NCI-H82 treated with DMSO at 0.1 percent for 48 hours (cell line): ENCODE data around the gene NRN1.

Experiments
- DNase-seq: peaks from one replicate; lab custom pipeline; 2025; ENCODE audit not compliant: unreplicated experiment; lab: John Stamatoyannopoulos, UW

Gene NRN1

GRCh38 chr6:6002848-6003620 is 3.7 kb downstream of the NRN1 start:
- no peak for DNase-seq

GRCh38 chr6:6002005-6002847 is 4.5 kb downstream of the NRN1 start:
- no peak for DNase-seq

GRCh38 chr6:6001443-6001842 is 5.3 kb downstream of the NRN1 start:
- DNase-seq = no peak

GRCh38 chr6:5999688-6000608 is 6.8 kb downstream of the NRN1 start:
- DNase-seq = no peak

- DNase-seq = peak; percentile 69
Measured at GRCh38 chr6:5998711-5999687, 7.7 kb downstream of the NRN1 start.

- DNase-seq = no peak
Measured at GRCh38 chr6:5998236-5998635, 8.5 kb downstream of the NRN1 start.

- DNase-seq = no peak
Measured at GRCh38 chr6:5997420-5997987, 9.2 kb downstream of the NRN1 start.

- DNase-seq = no peak
Measured at GRCh38 chr6:5996714-5997419, 9.9 kb downstream of the NRN1 start.

GRCh38 chr6:5995949-5996713 is 10.6 kb downstream of the NRN1 start:
- peak; percentile 55 for DNase-seq

- DNase-seq = no peak
Measured at GRCh38 chr6:5995658-5995948, 11.1 kb downstream of the NRN1 start.

- DNase-seq = no peak
Measured at GRCh38 chr6:5994999-5995657, 11.6 kb downstream of the NRN1 start.

GRCh38 chr6:5994234-5994998 is 12.3 kb downstream of the NRN1 start:
- no peak for DNase-seq

- DNase-seq = no peak
Measured at GRCh38 chr6:5992551-5993225, 14.0 kb downstream of the NRN1 start.

- no peak for DNase-seq
Measured at GRCh38 chr6:5990786-5991185, 15.9 kb downstream of the NRN1 start.

GRCh38 chr6:5989141-5989723 is 17.5 kb downstream of the NRN1 start:
- DNase-seq = no peak

GRCh38 chr6:5986861-5987260 is 19.9 kb downstream of the NRN1 start:
- DNase-seq = no peak
